Amygdala (tissue), 56 donors: ENCODE results near the gene MCRIP1.

Source experiments
- DNase-seq, 56 donors: peaks; one replicate each; lab custom pipeline; 2025; lab: John Stamatoyannopoulos, UW

Gene MCRIP1

GRCh38 chr17:81822996-81823819, 9.9 kb downstream of the MCRIP1 start:
- DNase-seq = no peak

GRCh38 chr17:81822312-81822637, 10.8 kb downstream of the MCRIP1 start:
- DNase-seq = no peak

DNA sequence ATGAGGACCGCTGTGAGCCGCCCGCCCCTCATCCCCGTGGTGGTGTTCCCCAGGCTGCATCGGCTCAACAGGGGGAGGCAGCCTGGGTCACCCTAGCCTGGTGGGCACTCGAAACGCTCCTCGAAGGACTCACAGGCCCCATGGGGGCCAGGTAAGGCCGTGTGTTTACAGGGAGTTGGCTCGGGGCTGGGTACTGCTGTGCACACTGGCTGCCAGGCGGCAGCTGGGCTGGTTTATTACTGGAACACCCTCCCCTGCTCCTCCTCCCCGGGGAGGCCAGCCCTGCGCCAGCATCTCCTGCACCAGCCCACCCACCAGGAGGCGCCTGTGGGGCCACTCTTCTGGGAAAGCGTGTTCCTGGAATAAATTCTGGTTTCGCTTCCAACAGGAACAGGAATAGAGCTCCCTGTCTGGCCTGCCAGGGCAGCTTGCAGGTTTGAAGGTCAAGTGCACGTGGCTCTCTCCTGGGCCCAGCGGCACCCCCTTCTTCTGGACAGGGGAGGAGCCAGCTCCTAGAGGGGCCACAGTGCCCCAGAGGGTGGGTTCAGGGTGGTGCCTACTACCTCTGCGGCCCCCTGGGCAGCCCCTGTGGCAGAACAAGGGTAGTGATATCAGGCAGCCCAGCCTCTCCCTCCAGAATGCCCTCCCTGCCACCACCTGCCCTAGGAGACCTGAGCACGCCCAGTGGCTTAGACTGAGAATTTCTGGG, 11.3 kb downstream of the MCRIP1 start:
- DNase-seq = peak in 44 of 56 donors; percentile 5 to 77 (median 37)

- no peak for DNase-seq
Measured at GRCh38 chr17:81821147-81821546, 11.9 kb downstream of the MCRIP1 start.

DNA sequence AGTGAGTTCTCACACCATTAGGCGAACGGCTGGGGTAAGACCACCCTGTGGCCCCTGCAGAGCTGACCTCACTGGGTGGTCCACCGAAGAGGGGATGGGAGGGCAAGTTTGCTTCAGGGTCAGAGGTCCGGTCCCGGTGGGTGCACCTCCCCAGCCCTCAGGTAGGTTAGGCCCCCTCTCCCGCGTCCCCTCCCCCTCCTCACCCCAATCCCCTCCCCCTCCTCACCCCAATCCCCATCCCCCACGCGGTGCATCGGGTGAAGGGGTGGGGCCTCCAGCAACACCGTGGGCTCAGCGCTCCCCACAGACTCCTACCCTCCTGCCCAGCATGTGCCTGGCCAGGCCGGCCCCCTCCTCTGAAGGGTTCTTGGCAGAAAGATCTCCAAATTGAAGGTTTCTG, 13.4 kb downstream of the MCRIP1 start:
- DNase-seq = no peak

DNA sequence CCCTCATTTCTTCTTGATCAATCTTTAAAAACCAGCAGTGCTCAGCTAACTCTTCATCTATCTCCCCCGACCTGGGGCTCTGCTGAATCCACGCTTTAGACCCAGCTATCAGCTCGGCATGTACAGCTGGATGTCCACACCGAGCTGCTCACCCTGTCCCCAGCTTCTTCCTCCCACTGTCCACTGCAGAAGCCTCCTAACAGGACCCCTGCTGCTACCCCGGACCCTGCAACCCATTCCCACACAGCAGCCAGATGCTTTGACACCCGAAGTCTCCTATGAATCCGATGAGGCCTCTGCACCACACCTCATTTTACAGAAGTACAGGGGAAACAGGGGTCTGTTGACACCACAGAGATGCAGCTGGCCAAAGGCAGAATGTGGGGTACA, 15.3 kb downstream of the MCRIP1 start:
- DNase-seq = no peak

DNA sequence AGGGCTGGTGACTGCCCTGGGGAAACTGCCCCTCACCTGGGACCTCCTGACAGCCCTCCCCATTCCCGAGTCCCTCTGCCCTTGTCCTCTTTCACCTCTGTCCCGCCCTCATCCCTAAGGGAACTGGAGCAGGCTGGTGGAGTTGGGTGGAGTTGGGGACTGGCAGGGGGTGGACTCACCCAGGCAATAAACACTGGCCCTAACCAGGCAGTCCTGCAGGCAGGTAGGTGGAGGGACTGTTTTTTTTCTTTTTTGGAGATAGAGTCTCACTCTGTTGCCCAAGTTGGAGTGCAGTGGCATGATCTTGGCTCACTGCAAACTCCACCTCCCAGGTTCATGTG, 17.5 kb downstream of the MCRIP1 start:
- no peak for DNase-seq

- no peak for DNase-seq
Measured at GRCh38 chr17:81814748-81815645, 18.1 kb downstream of the MCRIP1 start.

GRCh38 chr17:81813861-81814683, 19.0 kb downstream of the MCRIP1 start:
- DNase-seq = no peak

DNA sequence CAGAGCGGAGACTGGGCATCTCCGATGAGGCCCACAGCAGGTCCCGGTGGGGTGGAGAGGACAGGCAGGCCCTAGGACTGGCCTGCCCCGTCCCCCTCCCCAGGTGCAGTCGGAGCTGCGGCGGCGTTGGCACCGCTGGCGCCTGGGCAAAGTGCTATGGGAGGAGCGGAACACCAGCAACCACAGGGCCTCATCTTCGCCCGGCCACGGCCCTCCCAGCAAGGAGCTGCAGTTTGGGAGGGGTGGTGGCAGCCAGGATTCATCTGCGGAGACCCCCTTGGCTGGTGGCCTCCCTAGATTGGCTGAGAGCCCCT, 19.8 kb downstream of the MCRIP1 start:
- DNase-seq = no peak

DNA sequence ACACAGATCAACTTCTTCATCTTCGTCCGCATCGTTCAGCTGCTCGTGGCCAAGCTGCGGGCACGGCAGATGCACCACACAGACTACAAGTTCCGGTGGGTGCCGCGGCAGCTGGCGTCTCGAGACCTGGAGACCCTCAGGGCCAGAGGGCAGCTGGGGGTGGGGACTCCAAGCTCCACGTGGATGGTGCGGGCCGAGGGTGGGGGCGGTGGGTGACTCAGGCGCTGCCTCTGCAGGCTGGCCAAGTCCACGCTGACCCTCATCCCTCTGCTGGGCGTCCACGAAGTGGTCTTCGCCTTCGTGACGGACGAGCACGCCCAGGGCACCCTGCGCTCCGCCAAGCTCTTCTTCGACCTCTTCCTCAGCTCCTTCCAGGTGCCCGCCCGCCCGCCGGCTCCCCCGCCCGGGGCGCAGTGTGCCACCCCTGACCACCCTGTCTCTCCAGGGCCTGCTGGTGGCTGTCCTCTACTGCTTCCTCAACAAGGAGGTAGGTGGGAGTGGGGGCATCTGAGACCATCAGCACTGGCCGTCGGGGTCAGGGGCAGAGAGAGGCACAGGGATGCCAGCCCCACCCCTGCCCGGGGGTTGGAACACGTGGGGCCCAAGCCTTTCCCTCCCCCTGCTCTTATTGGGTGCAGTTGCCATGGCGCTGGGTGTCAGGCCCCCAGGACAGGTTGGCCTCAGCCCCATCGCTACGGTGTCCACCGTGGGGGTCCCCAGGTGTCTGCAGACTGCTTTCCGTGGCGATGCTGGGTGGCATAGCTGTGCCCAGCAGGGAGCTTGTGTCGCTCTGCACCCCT, 20.3 kb downstream of the MCRIP1 start:
- no peak for DNase-seq

DNA sequence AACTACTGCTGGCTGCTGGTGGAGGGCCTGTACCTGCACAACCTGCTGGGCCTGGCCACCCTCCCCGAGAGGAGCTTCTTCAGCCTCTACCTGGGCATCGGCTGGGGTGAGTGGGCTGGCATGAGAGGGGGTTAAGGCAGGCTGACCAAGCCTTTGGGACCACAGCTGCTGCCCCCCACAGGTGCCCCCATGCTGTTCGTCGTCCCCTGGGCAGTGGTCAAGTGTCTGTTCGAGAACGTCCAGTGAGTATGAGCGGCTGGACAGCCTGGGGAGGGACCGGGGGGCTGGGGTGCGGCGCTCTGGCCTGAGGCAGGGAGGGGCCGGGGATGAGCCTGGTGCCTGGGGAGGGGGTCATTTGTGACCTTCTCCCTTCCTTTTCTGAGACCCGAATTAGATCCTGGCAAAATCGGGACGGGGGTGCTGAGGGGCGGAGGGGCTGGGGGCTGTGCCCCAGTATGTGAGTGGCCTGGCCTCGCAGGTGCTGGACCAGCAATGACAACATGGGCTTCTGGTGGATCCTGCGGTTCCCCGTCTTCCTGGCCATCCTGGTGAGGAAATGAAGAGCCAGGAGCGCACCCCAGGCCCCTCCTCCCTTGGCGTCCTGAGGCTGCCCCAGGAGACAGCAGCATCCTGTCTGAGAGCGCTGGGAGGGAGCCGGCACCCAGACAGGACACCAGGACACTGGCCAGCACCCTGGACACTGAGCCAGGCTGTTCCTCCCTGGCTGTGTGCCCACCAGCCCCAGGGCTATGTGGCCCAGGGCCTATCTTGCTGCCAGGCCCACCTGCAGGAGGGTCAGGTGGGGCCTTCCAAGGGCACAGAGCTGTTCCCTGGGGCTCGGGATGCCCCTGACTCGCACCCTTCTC, 21.2 kb downstream of the MCRIP1 start:
- DNase-seq = no peak

DNA sequence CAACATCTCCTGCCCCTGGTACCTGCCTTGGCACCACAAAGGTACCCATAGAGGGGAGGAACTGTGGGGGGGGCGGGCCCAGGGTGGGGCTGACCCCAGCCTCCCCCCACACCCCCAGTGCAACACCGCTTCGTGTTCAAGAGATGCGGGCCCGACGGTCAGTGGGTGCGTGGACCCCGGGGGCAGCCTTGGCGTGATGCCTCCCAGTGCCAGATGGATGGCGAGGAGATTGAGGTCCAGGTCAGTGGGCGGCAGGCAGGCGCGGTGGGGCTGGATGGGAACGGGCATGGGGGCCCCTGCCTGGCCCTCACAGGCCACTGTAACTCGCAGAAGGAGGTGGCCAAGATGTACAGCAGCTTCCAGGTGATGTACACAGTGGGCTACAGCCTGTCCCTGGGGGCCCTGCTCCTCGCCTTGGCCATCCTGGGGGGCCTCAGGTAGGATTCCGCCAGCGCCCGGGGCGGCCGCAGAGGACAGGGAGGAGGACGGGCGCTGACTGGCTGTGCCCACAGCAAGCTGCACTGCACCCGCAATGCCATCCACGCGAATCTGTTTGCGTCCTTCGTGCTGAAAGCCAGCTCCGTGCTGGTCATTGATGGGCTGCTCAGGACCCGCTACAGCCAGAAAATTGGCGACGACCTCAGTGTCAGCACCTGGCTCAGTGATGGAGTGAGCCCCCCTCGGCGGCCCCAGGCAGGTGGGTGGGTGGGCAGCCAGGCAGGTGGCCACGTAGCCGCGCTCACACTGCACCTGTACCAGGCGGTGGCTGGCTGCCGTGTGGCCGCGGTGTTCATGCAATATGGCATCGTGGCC, 22.0 kb downstream of the MCRIP1 start:
- DNase-seq = no peak

DNA sequence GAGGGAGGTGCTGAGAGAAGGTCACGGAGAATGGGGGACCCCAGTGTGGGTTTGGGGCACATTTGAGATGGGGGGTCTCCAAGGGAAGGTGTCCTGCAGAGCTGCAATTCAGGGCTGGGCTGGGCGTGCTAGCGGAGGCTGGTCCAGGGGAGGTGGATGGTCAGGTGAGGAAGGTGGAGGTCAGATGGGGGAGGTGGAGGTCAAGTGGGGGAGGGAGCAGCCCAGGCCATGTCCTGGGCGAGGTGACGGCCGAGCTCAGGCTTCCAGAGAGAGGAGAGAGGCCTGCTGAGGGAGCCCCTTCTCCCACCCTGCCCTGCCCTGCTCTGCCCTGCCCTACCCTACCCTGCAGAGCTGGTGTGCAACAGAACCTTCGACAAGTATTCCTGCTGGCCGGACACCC, 22.6 kb downstream of the MCRIP1 start:
- no peak for DNase-seq

DNA sequence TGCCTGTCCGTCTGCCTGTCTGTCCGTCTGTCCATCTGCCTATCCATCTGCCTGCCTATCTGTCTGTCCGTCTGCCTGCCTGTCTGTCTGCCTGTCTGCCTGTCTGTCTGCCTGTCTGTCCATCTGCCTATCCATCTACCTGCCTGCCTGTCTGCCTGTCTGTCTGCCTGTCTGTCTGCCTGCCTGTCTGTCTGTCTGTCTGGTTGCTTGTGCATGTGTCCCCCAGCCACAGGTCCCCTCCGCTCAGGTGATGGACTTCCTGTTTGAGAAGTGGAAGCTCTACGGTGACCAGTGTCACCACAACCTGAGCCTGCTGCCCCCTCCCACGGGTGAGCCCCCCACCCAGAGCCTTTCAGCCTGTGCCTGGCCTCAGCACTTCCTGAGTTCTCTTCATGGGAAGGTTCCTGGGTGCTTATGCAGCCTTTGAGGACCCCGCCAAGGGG, 23.5 kb downstream of the MCRIP1 start:
- DNase-seq = no peak

DNA sequence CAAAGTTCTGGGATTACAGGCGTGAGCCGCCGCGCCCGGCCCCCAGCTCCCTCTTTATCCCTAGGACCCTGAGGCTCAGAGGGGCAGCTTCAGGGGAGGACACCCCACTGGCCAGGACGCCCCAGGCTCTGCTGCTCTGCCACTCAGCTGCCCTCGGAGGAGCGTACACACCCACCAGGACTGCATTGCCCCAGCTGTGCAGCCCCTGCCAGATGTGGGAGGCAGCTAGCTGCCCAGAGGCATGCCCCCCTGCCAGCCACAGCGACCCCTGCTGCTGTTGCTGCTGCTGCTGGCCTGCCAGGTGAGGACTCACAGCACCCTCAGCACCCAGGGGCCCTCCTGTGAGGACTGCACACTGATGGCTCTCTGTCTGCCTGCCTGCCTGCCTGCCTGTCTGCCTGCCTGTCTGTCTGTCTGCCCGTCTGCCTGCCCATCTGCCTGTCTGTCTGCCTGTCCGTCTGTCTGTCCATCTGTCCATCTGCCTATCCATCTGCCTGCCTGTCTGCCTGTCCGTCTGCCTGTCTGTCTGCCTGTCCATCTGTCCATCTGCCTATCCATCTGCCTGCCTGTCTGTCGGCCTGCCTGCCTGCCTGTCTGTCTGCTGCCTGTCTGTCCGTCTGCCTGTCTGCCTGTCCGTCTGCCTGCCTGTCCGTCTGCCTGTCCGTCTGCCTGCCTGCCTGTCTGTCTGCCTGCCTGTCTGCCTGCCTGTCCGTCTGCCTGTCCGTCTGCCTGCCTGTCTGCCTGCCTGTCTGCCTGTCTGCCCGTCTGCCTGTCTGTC, 24.1 kb downstream of the MCRIP1 start:
- DNase-seq = no peak

DNA sequence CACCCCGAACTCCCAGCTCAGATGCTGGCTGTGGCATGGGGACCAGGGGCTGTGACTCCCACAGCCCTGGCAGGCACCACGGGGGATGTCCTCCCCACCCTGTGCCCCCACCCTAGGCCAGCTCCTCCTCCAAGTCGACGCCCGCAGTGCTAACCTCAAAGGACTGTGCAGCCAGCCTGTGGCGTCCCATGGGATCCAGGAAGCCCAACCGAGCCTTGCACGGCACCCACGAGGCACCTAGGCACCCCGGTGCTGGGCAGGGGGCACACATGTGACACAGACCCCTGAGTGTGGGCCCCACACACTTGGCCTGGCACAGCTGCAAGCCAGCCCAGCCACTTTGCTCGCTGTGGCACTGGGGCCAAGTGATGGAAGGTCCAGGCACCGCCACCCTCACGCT, 25.3 kb downstream of the MCRIP1 start:
- DNase-seq = no peak
